Measurements from ENCODE around the gene HLTF.

- no peak for TF ChIP-seq EZH2 (IDR thresholded peaks at IDR 0.05)
- peak; percentile 28 for TF ChIP-seq YY1 (IDR thresholded peaks at IDR 0.05; ENCODE audit: extremely low read depth, insufficient replicate concordance, low read depth, low read length)
- TF ChIP-seq POLR2A (IDR thresholded peaks at IDR 0.05; ENCODE audit: borderline replicate concordance, extremely low read depth, insufficient read depth, insufficient read length): no peak
- peak; percentile 35 for TF ChIP-seq TCF7L2 (IDR thresholded peaks at IDR 0.05; ENCODE audit: borderline replicate concordance, extremely low read depth, insufficient read depth, insufficient read length)
- no peak for TF ChIP-seq CTCF (IDR thresholded peaks at IDR 0.05 in 2 of 3, conservative IDR thresholded peaks at IDR 0.05 in 1 of 3; ENCODE audit: borderline replicate concordance in 1 of 3, insufficient read depth in 1 of 3, low read depth in 2 of 3, low read length in 2 of 3)
- no peak for TF ChIP-seq ZNF274 (IDR thresholded peaks at IDR 0.05; ENCODE audit: low read depth, low read length)
- TF ChIP-seq SRF (IDR thresholded peaks at IDR 0.05; ENCODE audit: low read depth): 0 out of 2 replicates have a peak, but pooled peaks have one; percentile 53
- TF ChIP-seq CEBPB (IDR thresholded peaks at IDR 0.05; ENCODE audit: low read depth): no peak
- peak; percentile 99 for TF ChIP-seq SP1 (IDR thresholded peaks at IDR 0.05; ENCODE audit: low read depth)
- TF ChIP-seq RAD21 (IDR thresholded peaks at IDR 0.05; ENCODE audit: low read depth): no peak
Measured at GRCh38 chr3:149086232-149086988, at the start of gene HLTF.

Data from HCT116 (cell line).